SJCRH30 (cell line): Measurements from ENCODE around the gene CCDC194. TPM values are rescaled to one million over a fixed set of nuclear protein-coding genes. Genes with fewer than 3 reads are reported as not detected.
A peak's percentile ranks its signal among the peaks of the same experiment; 100 is the strongest.

Experiments
- DNase-seq, 2 experiments: peaks; one replicate each; pipeline ENCODE4 v3.0.0-alpha.2; 2015 to 2020
- H3K27ac ChIP-seq: fragments of 250-450 bp; sonication (Bioruptor Pico); 2 replicates; pipeline ENCODE4 v1.5.1; 2020; ENCODE audit warnings: mild to moderate bottlenecking, moderate library complexity
- H3K27me3 ChIP-seq: fragments of 250-450 bp; sonication (Bioruptor Pico); 2 replicates; pipeline ENCODE4 v1.5.1; 2020; ENCODE audit warnings: mild to moderate bottlenecking, moderate library complexity
- H3K36me3 ChIP-seq: fragments of 250-450 bp; sonication (Bioruptor Pico); 2 replicates; pipeline ENCODE4 v1.5.1; 2020; ENCODE audit warnings: mild to moderate bottlenecking, moderate library complexity
- H3K4me1 ChIP-seq: fragments of 250-450 bp; sonication (Bioruptor Pico); 2 replicates; pipeline ENCODE4 v1.5.1; 2020; ENCODE audit warnings: mild to moderate bottlenecking, moderate library complexity
- H3K4me3 ChIP-seq: fragments of 250-450 bp; sonication (Bioruptor Pico); 2 replicates; pipeline ENCODE4 v1.5.1; 2020; ENCODE audit warnings: mild to moderate bottlenecking, moderate library complexity
- H3K9me3 ChIP-seq: fragments of 250-450 bp; sonication (Bioruptor Pico); replicated peaks from 2 replicates; pipeline ENCODE4 v1.5.1; 2020; ENCODE audit warnings: mild to moderate bottlenecking, moderate library complexity
- total RNA-seq: library from RNA; depleted of rRNA; stranded (reverse); fragments of >200 nt; shearing (Covaris generic); gene quantifications from 2 replicates; pipeline ENCODE4 v1.2.3, GENCODE V29; 2014

Gene CCDC194
- total RNA-seq, 1 experiment from 2014 or later, result not detected

- no peaks in the 10 kb centered on the region for H3K9me3 ChIP-seq
- no peak overlapping the region for H3K4me3 ChIP-seq
- H3K27ac ChIP-seq, result no peak overlapping the region
- 0 out of 2 replicates have a peak, but pooled peaks cover 3% of the 10 kb centered on the region for H3K4me1 ChIP-seq
- H3K36me3 ChIP-seq, result no peaks in the 10 kb centered on the region
- DNase-seq, result peak; percentile 41 to 59
- no peaks in the 10 kb centered on the region for H3K27me3 ChIP-seq
These were observed 957 bp upstream of the CCDC194 start for GRCh38 chr19:17394891-17395415.

- Histone ChIP-seq H3K4me1 (0 out of 2 replicates have a peak, but pooled peaks cover 3% of the 10 kb centered on the region), H3K27ac (no peak overlapping the region), H3K9me3 (no peaks in the 10 kb centered on the region; the same call in 1 of the 2 replicates), H3K27me3 (no peaks in the 10 kb centered on the region), H3K36me3 (no peaks in the 10 kb centered on the region), H3K4me3 (no peak overlapping the region)
- no peak for DNase-seq
These were observed 994 bp downstream of the CCDC194 start for GRCh38 chr19:17393002-17393401.

GRCh38 chr19:17391371-17392151, 2.4 kb downstream of the CCDC194 start:
- Histone ChIP-seq H3K27me3 (no peaks in the 10 kb centered on the region), H3K27ac (no peak overlapping the region), H3K9me3 (no peaks in the 10 kb centered on the region; the same call in 1 of the 2 replicates), H3K36me3 (no peaks in the 10 kb centered on the region), H3K4me3 (peak overlapping the region; percentile 44), H3K4me1 (0 out of 2 replicates have a peak, but pooled peaks cover 3% of the 10 kb centered on the region)
- peak in 1 of 2 experiments; percentile 53 for DNase-seq

- Histone ChIP-seq H3K9me3 (no peaks in the 10 kb centered on the region; the same call in 1 of the 2 replicates), H3K27me3 (no peaks in the 10 kb centered on the region), H3K4me3 (peak overlapping the region; percentile 44), H3K36me3 (no peaks in the 10 kb centered on the region), H3K4me1 (0 out of 2 replicates have a peak, but pooled peaks cover 3% of the 10 kb centered on the region), H3K27ac (no peak overlapping the region)
- DNase-seq, result peak; percentile 96 to 97
These were observed 3.2 kb downstream of the CCDC194 start for GRCh38 chr19:17390665-17391370.

- no peak overlapping the region for H3K27ac ChIP-seq
- 0 out of 2 replicates have a peak, but pooled peaks cover 3% of the 10 kb centered on the region for H3K4me1 ChIP-seq
- H3K27me3 ChIP-seq, result no peaks in the 10 kb centered on the region
- H3K36me3 ChIP-seq, result no peaks in the 10 kb centered on the region
- DNase-seq, result no peak
- peak overlapping the region; percentile 44 for H3K4me3 ChIP-seq
- no peaks in the 10 kb centered on the region; the same call in 1 of the 2 replicates for H3K9me3 ChIP-seq
These were observed 3.9 kb downstream of the CCDC194 start for GRCh38 chr19:17389957-17390664.

- DNase-seq, result no peak
These were observed 4.7 kb downstream of the CCDC194 start for GRCh38 chr19:17389288-17389687.

GRCh38 chr19:17385878-17386611, 8.0 kb downstream of the CCDC194 start:
- H3K4me3 ChIP-seq, result no peak overlapping the region
- DNase-seq, result peak; percentile 74 to 81
- no peak overlapping the region for H3K27ac ChIP-seq
- no peaks in the 10 kb centered on the region for H3K4me1 ChIP-seq
- H3K27me3 ChIP-seq, result no peaks in the 10 kb centered on the region
- peaks cover 3% of the 10 kb centered on the region for H3K9me3 ChIP-seq
- H3K36me3 ChIP-seq, result no peaks in the 10 kb centered on the region

More at GRCh38 chr19:17389288-17389687, 4.7 kb downstream of the CCDC194 start:
- Histone ChIP-seq H3K36me3 (no peaks in the 10 kb centered on the region), H3K27me3 (no peaks in the 10 kb centered on the region), H3K4me3 (no peak overlapping the region), H3K27ac (no peak overlapping the region), H3K9me3 (no peaks in the 10 kb centered on the region; the same call in 1 of the 2 replicates), H3K4me1 (0 out of 2 replicates have a peak, but pooled peaks cover 3% of the 10 kb centered on the region)

- Histone ChIP-seq H3K4me1 (no peaks in the 10 kb centered on the region), H3K36me3 (no peaks in the 10 kb centered on the region), H3K27ac (no peak overlapping the region), H3K4me3 (no peak overlapping the region), H3K27me3 (peaks cover 10% of the 10 kb centered on the region), H3K9me3 (peaks cover 8% of the 10 kb centered on the region)
- DNase-seq, result no peak
These were observed 13.4 kb downstream of the CCDC194 start for GRCh38 chr19:17380426-17381138.

- Histone ChIP-seq H3K4me1 (no peaks in the 10 kb centered on the region; the same call in 1 of the 2 replicates), H3K27me3 (peaks cover 23% of the 10 kb centered on the region), H3K4me3 (no peak overlapping the region), H3K36me3 (no peaks in the 10 kb centered on the region), H3K27ac (no peak overlapping the region), H3K9me3 (peaks cover 8% of the 10 kb centered on the region)
- DNase-seq, result no peak
These were observed 14.8 kb downstream of the CCDC194 start for GRCh38 chr19:17379221-17379631.

GRCh38 chr19:17378271-17378670, 15.7 kb downstream of the CCDC194 start:
- Histone ChIP-seq H3K36me3 (no peaks in the 10 kb centered on the region), H3K4me1 (no peaks in the 10 kb centered on the region; the same call in 1 of the 2 replicates), H3K27me3 (peaks cover 23% of the 10 kb centered on the region), H3K4me3 (no peak overlapping the region), H3K27ac (no peak overlapping the region), H3K9me3 (peaks cover 8% of the 10 kb centered on the region)
- DNase-seq, result no peak

- Histone ChIP-seq H3K27me3 (peaks cover 23% of the 10 kb centered on the region), H3K9me3 (peaks cover 5% of the 10 kb centered on the region; the same call in 1 of the 2 replicates), H3K4me1 (no peaks in the 10 kb centered on the region; the same call in 1 of the 2 replicates), H3K36me3 (no peaks in the 10 kb centered on the region), H3K27ac (no peak within 1 kb of the TSS), H3K4me3 (no peak within 1 kb of the TSS)
- DNase-seq, result no peak
These were observed 16.9 kb downstream of the CCDC194 start, which contains the start of gene PLVAP for GRCh38 chr19:17376935-17377600. Gene PLVAP, minus strand, starts transcription at chr19:17377342. Its CDS starts 54 bp downstream, at chr19:17377288.

GRCh38 chr19:17370026-17370587, 23.9 kb downstream of the CCDC194 start:
- peak in 1 of 2 experiments; percentile 62 for DNase-seq
- no peak overlapping the region for H3K27ac ChIP-seq
- H3K36me3 ChIP-seq, result no peaks in the 10 kb centered on the region
- no peaks in the 10 kb centered on the region for H3K9me3 ChIP-seq
- peaks cover 4% of the 10 kb centered on the region; the same call in 1 of the 2 replicates for H3K4me1 ChIP-seq
- H3K27me3 ChIP-seq, result peaks cover 8% of the 10 kb centered on the region
- no peak overlapping the region for H3K4me3 ChIP-seq
